H1 (cell line): ENCODE measurements around the gene C18orf54. TPM values are rescaled to one million over a fixed set of nuclear protein-coding genes. Genes with fewer than 3 reads are reported as not detected.

ENCODE experiments used
- MAFK ChIP-seq: IDR thresholded peaks from 2 replicates; pipeline ENCODE4 v1.6.1; 2012; ENCODE audit warnings: low read depth, mild to moderate bottlenecking, improper control_type of control experiment, low read length
- polyA plus RNA-seq, 7 experiments: library from polyadenylated mRNA; depleted of rRNA in 3 of 7; stranded (reverse) in 5 of 7; unstranded in 2 of 7; fragments of >200 nt in 5 of 7; fragments of 200-250 nt in 2 of 7; gene quantifications; 1 replicate in 5 of 7; 2 replicates in 1 of 7; 4 replicates in 1 of 7; pipeline versions ENCODE4 v1.2.1 to v1.2.3, GENCODE V29; 2011 to 2013; ENCODE audit warnings: missing spikeins in 2 of 7, mixed read lengths in 2 of 7
- total RNA-seq: library from RNA; stranded (reverse); fragmentation: NEBNext Ultra II Directional; extraction: Animal tissue kit (Norgen Biotek cat#: 25700); gene quantifications from 2 replicates; pipeline ENCODE4 v1.2.1, GENCODE V29; 2021

C18orf54 gene
- total and polyA plus RNA-seq, 2 of the 8 experiments (the other 6 are each of a cell fraction or from before 2014, with no cell fraction given): 6.7 to 30.9 TPM

GRCh38 chr18:54389143-54389505 lies 31.4 kb downstream of the C18orf54 start (continued):
- TF ChIP-seq MAFK: no peak
